ENCODE measurements around the gene PLEKHH1. TPM values are rescaled to one million over a fixed set of nuclear protein-coding genes. Genes with fewer than 3 reads are reported as not detected.

The PLEKHH1 gene
- total RNA-seq, 4 donors from 2014 or later = 1.8 to 6.1 (median 4.0) TPM

DNA sequence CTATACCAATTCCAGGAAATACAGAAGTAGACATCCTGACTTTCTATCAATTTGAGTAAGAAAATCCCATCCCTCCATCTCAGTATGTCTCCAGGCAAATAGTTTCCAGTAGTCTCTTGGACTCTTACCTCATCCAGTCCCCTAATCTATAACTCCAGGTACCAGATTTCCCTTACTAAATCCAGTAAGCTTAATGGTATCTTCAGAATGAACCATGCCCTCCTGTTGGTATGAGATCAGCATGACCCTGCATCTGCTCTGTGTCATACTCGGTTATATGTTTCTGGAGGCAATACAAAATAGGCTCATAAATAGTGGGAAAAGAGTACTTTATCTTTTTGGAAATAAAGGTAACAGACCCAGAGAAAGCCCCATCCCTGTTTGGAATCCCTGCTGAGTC is 48.6 kb downstream of the PLEKHH1 start:
- Histone ChIP-seq H3K4me3 (no peak overlapping the region), H3K27ac (no peak overlapping the region), H3K4me1 (no peaks in the 10 kb centered on the region), H3K9me3 (no peaks in the 10 kb centered on the region), H3K27me3 (no peaks in the 10 kb centered on the region), H3K36me3 (peaks cover 0 to 80% of the 10 kb centered on the region in 2 donors)
- no peak for TF ChIP-seq POLR2AphosphoS5 (IDR thresholded peaks at IDR 0.05)
- TF ChIP-seq EP300 (IDR thresholded peaks at IDR 0.05) = no peak
- TF ChIP-seq, protein P1, sequence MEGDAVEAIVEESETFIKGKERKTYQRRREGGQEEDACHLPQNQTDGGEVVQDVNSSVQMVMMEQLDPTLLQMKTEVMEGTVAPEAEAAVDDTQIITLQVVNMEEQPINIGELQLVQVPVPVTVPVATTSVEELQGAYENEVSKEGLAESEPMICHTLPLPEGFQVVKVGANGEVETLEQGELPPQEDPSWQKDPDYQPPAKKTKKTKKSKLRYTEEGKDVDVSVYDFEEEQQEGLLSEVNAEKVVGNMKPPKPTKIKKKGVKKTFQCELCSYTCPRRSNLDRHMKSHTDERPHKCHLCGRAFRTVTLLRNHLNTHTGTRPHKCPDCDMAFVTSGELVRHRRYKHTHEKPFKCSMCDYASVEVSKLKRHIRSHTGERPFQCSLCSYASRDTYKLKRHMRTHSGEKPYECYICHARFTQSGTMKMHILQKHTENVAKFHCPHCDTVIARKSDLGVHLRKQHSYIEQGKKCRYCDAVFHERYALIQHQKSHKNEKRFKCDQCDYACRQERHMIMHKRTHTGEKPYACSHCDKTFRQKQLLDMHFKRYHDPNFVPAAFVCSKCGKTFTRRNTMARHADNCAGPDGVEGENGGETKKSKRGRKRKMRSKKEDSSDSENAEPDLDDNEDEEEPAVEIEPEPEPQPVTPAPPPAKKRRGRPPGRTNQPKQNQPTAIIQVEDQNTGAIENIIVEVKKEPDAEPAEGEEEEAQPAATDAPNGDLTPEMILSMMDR (IDR thresholded peaks at IDR 0.05) = no peak
- no peak for TF ChIP-seq POLR2A (IDR thresholded peaks at IDR 0.05)
- no peak for ATAC-seq
- WGBS, 2 donors (ENCODE audit: low coverage in 1 of 2) = 80 to 100% methylated on average over 1 of the region's 1 CpG

DNA sequence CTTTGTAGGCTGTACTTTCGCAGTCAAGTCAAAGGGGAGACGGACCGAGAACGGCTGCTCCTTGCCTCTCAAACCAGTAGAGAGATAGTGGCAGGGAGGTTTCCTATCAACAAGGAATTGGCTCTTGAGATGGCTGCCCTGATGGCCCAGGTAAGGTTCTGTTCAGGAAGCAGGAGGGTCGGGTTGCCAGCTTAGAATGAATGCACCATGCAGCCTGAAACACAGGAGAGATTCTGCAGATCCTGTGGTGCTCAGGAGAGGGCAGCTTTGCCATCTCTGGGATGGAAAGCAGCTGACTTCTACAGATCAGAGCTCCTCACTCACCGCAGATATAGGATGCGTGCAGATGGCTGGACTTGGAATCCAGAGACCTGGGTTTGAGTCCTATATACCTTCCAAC is 49.0 kb downstream of the PLEKHH1 start:
- TF ChIP-seq POLR2AphosphoS5 (IDR thresholded peaks at IDR 0.05) = no peak
- TF ChIP-seq POLR2A (IDR thresholded peaks at IDR 0.05) = no peak
- H3K27ac ChIP-seq = no peak overlapping the region
- no peaks in the 10 kb centered on the region for H3K4me1 ChIP-seq
- 89 to 92% methylated on average over 2 to 6 of the region's 7 CpGs for WGBS, 2 donors (ENCODE audit: low coverage in 1 of 2)
- no peak for ATAC-seq
- H3K36me3 ChIP-seq = peaks cover 0 to 82% of the 10 kb centered on the region in 2 donors
- H3K27me3 ChIP-seq = no peaks in the 10 kb centered on the region
- no peaks in the 10 kb centered on the region for H3K9me3 ChIP-seq
- no peak overlapping the region for H3K4me3 ChIP-seq

DNA sequence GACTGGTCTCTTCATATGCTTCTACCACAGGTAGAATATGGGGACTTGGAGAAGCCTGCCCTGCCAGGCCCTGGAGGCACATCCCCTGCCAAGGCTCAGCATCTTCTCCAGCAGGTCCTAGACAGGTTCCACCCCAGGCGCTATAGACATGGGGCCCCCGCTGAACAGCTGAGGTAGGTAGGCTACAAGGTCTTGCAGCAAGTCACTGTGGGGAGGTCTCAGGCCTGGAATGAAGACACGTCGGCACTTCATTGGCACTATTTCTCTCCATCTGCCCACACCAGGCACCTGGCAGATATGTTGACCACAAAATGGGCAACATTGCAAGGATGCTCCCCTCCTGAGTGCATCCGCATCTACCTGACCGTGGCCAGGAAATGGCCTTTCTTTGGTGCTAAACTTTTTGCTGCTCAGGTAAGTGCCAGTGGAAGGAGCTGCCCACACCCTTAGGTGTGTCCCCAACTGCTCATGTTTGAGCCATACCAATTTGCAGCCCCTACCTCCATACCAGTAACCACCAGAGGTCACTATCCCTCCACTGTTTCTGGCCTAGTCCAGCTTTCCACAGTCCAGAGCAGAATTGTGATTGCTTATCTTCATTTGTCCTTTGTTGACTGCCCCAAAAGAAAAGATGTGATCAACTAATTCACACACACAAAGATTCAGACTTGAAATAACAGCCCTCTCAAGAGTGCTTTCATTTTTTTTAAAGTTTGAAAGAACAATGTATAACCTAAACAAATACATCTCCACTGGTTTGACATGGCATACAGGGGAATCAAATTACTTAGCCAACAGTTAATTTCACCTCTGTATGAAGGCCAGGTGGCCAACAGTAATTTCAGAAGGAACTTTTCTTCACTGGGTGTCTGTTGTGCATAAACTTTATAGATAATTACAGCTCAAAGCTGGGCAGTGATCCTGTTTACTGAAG is 50.9 kb downstream of the PLEKHH1 start:
- Histone ChIP-seq H3K36me3 (peaks cover 0 to 85% of the 10 kb centered on the region in 2 donors), H3K9me3 (no peaks in the 10 kb centered on the region), H3K27ac (no peak overlapping the region), H3K4me3 (no peak overlapping the region), H3K27me3 (no peaks in the 10 kb centered on the region), H3K4me1 (no peaks in the 10 kb centered on the region)
- peak; percentile 67 for ATAC-seq
- TF ChIP-seq POLR2A (IDR thresholded peaks at IDR 0.05) = no peak
- TF ChIP-seq, protein P1 (IDR thresholded peaks at IDR 0.05) = peak in 3 of 4 experiments; percentile 46 to 58 (median 50)
- TF ChIP-seq POLR2AphosphoS5 (IDR thresholded peaks at IDR 0.05) = no peak
- no peak for TF ChIP-seq EP300 (IDR thresholded peaks at IDR 0.05)
- WGBS, 2 donors (ENCODE audit: low coverage in 1 of 2) = 83 to 100% methylated on average over 1 to 2 of the region's 6 CpGs

GRCh38 chr14:67584978-67585377 is 51.9 kb downstream of the PLEKHH1 start:
- Histone ChIP-seq H3K36me3 (peaks cover 0 to 85% of the 10 kb centered on the region in 2 donors), H3K4me3 (no peak overlapping the region), H3K27ac (no peak overlapping the region), H3K27me3 (no peaks in the 10 kb centered on the region), H3K9me3 (no peaks in the 10 kb centered on the region), H3K4me1 (no peaks in the 10 kb centered on the region)
- ATAC-seq = no peak
- TF ChIP-seq EP300 (IDR thresholded peaks at IDR 0.05) (no peak), POLR2A (IDR thresholded peaks at IDR 0.05) (no peak), POLR2AphosphoS5 (IDR thresholded peaks at IDR 0.05) (no peak)
- TF ChIP-seq, protein P1 (IDR thresholded peaks at IDR 0.05) = no peak
- WGBS, 2 donors (ENCODE audit: low coverage in 1 of 2) = 100% methylated on average over 1 to 3 of the region's 3 CpGs

- WGBS, 2 donors (ENCODE audit: low coverage in 1 of 2) = 73 to 81% methylated on average over 4 of the region's 4 CpGs
- Histone ChIP-seq H3K36me3 (peaks cover 0 to 85% of the 10 kb centered on the region in 2 donors), H3K27ac (no peak overlapping the region), H3K4me1 (no peaks in the 10 kb centered on the region), H3K9me3 (no peaks in the 10 kb centered on the region), H3K4me3 (no peak overlapping the region), H3K27me3 (no peaks in the 10 kb centered on the region)
- TF ChIP-seq POLR2A (IDR thresholded peaks at IDR 0.05) (no peak), POLR2AphosphoS5 (IDR thresholded peaks at IDR 0.05) (no peak), EP300 (IDR thresholded peaks at IDR 0.05) (no peak)
- TF ChIP-seq, protein P1 (IDR thresholded peaks at IDR 0.05) = no peak
- peak; percentile 28 for ATAC-seq
These were observed 53.3 kb downstream of the PLEKHH1 start for GRCh38 chr14:67586369-67586768.
